ENCODE results near the gene PARVB.

GRCh38 chr22:44051961-44052360, 27.9 kb downstream of the PARVB start:
- TF ChIP-seq CTCF (IDR thresholded peaks at IDR 0.05) (no peak), POLR2A (IDR thresholded peaks at IDR 0.05) (no peak)

Data from uterus (tissue), 2 donors.